GM21360 (cell line): ENCODE results near the gene ZKSCAN3.
"Not testable (repeated sequence)": the region's sequence is repeated elsewhere in the genome, so short reads cannot be mapped to it uniquely, and the experiment has no call there.

Source experiments
- ATAC-seq: cut with Tn5 transposase; IDR thresholded peaks from one replicate; pipeline ENCODE4 v1.9.1; 2021; ENCODE audit warnings: mild to moderate bottlenecking, moderate library complexity; ENCODE audit not compliant: unreplicated experiment

Gene ZKSCAN3

DNA sequence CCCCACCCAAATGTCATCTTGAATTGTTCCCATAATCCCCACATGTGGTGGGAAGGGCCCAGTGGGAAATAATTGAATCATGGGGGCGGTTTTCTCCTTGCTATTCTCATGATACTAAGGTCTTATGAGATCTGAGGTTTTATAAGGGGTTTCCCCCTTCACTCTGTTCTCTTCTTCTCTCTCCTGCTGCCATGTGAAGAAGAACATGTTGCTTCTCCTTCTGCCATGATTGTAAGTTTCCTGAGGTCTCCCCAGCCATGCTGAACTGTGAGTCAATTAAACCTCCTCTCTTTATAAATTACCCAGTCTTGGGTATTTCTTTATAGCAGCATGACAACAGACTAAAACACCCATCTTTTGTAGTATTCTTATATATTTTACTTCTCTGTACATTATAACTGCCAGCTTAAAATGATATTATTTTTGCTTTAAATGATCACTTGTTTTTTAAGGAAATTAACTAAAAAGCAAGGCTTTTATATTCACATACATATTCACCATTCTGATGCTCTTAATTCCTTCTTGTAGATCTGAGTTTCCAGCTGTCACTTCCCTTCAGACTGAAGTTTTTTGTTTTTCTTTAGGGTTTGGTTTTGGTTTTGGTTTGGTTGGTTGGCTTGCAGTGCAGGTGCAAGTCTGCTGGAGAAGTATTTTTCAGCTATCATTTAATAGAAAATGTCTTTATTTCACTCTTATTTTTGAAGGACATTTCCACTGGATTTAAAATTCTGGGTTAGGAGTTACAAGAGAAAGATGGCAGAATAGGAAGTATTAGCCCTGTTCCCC lies 9.2 kb upstream of the ZKSCAN3 start:
- ATAC-seq, result no peak

DNA sequence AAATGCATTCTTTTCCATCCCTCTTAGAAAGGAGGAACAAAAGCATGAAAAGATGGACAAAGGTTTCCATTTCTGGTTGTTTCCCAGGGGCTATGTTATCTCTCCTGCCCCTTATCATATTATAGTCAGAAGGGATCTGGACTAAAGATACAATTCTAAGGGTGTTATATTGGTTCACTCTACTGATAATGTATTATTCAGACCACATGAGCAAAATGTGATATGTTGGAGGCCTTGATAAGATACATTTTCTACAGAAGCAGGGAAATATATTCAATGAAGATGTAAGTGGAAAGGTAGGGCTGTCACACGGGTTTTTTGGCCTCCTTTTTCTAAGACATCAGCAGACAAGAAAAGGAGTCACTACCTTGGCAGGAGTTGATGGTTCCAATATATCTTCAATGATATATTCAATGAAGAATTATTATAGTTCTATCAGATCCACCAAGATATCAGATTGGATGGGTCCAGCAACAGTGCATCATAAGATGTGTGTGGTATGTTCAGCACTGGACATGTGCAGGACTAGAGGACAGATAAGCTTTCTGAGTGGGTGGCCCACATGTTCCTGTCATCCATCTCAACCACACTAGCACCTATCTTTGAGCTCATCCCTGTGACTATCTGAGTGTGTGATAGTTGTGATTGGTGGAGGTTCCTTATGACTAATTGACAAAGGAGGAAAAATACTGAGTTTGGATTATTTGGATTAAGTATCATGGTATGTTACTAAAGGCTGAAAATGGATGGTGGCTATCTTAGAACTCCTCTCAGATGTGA lies 5.7 kb upstream of the ZKSCAN3 start:
- ATAC-seq, result no peak

DNA sequence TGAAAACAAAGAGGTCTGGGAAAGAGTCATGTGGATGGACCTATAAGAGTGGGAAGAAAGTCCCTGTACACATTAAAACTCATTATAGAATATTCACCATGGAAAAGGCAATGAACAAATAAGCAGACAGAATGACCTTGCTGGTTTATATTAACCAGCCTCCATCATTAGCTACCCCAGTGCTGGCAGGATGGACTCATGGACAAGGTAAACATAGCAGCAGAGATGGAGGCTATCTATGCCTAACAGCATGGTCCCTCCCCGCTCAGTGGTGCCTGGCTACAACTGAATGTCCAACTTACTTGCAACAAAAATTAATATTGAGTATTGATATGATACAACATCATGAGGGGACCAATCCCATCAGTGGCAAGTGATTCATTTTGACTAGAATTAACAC lies 4.5 kb upstream of the ZKSCAN3 start:
- ATAC-seq, result no peak

DNA sequence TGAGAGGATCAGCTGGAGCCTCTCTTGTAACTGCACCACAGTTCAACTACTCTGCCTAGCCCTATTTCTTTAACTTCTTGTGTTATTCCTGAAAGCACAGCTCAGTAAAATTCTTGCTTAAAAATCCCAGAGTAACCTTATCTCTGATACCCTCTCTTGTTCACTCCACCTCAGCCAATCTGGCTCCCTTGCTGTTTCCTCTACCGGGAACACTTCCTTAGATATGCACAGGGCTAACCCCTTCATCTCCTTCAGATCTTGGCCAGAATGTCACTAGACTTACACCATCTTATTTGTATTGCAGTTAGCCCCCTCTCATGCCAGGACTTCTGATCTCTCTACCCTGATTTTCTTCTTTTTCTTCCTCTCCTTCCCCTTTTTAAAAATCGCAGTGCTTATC lies 2.6 kb upstream of the ZKSCAN3 start:
- ATAC-seq, result no peak

DNA sequence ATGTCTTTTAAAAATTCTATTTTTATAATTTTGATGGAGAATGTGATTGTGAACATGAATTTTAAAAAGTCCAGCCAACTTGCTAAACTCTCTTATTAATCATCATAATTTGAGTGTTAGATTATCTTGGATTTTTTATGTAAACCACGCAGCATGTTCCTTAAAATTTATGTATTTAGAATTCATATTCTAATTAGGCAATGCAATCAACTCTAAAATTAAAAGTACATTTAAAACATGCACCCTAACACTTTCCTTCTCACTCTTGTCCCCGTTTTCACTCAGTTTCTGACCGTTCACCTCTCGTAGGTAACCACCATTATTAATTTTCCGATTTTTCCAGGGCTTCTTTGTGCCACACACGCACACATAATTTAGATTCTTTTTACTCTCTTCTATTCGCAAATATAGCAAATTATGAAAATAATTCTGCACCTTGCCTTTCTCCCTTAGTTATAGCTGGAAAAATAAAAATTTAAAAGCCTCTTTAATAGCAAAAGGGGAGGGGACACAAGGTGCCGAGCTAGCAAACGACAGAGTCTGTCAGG lies 329 bp upstream of the ZKSCAN3 start:
- ATAC-seq, result no peak

DNA sequence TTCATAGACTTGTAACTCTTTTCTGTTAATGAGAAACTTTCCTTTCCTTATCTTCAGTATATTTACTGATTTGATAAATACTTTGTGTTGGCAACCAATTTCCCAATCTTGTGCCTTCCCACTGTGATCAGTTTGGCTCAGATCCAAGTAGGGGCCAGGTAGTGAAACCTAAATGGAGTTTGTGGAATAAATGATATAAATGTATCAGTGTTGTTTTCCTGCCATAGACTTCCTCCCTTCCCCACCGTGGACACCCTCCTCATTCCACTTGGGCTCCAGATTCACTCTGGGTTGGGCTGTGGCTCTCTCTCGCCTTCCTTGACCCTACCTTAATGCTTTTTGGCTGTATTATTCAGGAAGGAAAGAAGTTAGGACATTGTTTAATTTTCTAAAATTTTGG lies 1.3 kb downstream of the ZKSCAN3 start:
- ATAC-seq, result no peak

DNA sequence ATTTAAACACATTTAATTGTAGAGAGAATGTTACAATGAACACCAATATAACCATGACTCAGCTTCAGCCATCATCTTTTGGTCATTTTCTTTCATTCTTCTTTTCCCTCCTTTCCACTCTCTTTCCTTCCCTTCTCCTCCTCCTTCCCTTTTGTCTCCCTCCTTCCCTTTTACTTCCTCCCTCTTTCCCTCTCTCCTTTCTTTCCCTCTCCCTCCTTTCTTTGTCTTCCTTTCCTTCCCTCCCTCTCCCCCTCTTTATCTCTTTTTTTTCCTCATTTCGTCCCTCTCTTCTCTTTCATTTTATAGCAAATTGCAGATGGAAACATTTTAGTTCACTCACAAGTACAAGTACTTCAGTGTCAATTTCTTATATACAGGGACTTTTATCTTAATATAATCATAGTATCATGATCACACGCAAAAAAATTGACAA lies 1.8 kb downstream of the ZKSCAN3 start:
- ATAC-seq, result no peak

DNA sequence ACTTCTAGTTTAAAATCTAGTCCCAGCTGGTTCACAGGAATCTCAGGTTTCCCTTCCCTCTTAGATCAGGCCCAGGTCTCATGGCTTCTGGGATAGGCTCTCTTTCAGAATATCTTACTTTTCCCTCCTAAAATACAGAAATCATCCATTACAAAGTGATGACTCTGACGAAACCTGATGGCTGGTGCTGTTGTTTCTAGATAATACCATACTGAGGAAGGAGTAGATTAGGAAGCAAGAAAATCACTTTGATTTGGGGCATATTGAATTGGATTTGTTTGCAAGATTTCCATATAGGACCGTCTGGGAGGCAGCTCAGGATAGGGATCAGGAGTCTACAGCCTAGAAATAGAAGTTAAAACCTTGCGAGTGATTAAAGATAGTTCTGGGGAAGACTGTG lies 3.6 kb downstream of the ZKSCAN3 start:
- ATAC-seq, result no peak

DNA sequence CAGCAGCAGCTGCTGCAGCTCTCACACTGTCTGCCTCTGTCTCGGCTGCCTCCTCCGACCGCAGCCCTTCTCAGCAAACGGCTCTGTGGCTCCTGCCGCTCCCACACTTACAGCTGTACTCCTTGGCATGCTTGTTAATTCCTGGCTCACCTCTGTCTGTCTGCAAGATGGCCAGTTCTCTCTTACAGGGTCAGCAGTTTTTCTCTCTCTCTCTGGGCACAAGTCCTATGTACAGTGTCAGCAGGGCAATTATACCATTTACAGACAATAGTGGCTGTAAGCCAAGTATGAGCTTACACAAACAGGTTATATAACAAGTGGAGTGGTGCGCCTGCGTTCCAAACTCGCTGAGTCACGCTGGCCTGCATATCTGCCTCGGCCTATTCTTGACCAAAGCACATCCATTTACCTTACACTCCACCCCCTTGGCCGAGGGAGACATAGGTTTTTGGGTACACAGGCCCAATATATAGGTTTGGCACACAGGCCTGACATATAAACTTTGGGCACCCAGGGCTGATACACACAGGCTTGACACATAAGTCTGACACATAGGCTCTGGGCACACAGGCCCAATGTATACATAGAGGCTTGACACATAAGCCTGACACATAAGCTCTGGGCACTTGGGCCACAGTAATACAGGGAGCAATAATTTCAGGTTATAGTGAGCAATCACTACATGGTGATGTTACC lies 4.4 kb downstream of the ZKSCAN3 start:
- no peak for ATAC-seq

DNA sequence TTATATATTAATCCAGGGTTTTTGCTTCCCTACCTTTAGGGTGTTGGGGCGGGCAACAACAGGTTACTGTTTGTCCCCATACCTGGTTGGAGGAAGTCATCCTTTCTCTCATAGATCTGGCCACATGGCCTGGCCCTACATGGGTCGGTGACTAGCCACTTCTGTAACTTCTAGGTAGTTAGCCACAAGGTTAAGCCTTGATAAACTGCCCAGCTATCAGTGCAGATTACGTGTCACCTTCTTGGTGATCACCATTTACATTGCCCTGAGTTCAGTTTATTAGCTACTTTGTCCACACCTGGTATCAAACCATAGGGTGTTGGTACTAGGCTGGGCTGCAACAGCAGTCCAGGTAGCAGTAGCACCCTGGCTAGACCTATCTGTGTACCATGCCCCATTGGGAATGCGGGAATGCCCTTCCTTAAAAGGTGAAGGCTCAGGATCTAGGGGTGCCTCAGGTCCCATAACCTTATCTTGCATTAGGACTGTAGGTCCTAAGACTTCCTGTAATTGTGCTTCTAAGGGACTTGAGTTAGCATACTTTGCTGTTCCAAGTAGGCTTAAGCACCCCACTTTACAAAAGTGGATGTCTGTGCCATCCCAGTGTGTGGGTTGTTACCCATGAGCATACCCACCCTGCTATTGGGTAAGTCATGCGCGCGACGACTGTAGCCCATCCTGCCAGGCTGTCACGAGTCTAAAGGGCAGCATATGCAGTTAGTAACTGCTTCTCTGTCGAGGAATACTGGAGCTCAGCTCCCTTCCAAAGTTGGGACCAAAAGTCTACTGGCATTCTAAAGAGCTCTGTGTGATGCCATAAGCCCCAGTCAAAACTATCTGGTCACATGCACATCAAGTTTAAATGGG lies 5.2 kb downstream of the ZKSCAN3 start:
- ATAC-seq, result no peak

DNA sequence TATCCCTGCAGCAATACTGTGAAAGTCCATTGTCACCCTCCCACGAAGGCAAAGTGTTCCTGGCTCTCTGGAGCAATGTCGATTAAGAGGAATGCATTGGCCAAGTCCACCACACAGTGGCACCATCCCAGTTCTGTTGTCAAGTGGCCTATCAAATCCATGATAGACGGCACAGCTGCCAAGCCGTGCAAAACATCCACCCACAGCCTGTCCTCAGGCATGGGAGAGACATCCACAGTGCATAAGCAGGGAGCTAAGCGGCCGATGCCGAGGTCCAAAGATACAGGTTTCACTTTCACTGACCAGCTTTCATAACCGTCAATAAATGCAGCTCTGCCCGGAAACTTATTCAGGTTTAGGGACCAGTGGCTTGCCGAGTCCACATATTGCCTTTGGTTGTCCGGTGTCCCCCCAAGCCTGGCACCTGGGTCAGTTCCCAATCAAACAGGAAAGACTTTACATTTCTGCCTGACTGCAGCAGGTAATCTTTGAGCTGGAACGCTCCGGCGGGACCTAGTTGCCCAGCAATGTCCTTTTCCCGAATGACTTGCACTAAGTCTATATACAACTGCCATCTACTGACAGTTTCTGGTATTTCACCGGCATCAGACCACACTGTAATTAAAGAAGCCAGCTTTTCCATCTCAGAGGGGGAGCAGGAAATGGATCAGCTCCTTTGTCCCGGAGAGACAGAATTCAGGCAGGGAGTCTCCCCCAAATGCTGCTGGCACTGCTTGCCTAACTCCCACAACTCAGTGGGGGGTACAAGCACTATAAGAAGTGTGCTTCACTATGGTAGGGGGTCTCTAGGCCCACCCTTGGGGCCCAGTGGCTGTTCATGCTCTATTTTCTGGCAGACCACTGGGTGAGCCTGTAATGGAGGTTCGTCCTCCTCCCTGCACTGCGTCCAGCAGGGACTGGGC lies 6.3 kb downstream of the ZKSCAN3 start:
- ATAC-seq, result peak; percentile 69

DNA sequence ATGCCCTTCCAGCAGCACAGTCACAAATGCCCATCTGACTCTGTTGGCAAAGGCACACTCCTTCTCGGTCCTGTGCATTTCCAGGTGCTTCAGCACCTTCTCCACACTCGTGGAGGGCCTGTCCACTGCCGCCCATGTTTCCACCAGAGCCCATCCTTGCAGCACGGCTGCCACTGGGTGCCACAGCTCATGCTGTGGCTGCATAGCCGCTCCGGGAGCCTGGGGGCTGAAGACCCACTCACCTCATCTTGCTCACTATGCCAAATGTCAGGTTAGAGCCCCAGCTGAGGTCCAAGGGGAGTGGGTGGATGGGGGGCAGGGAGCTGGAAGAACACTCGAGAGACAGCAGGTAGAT lies 6.9 kb downstream of the ZKSCAN3 start:
- ATAC-seq, result no peak

DNA sequence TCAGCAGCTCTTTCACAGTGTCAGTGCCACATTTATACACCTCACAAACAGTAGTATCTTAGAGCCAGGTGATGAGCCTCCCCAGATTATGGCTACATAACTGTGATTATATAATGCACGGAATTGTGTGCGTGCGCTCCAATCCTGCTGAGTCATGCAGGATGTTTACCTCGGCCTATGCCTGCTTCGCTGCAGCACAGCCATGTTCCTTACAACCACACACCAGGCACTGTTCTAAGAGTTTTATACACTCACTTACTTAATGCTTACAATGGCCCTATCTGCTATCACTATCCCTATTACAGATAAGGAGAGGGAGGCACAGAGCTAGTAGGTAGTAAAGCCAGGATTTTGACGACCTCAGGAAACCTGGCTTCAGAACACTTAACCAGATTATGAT lies 7.3 kb downstream of the ZKSCAN3 start:
- ATAC-seq, result no peak

DNA sequence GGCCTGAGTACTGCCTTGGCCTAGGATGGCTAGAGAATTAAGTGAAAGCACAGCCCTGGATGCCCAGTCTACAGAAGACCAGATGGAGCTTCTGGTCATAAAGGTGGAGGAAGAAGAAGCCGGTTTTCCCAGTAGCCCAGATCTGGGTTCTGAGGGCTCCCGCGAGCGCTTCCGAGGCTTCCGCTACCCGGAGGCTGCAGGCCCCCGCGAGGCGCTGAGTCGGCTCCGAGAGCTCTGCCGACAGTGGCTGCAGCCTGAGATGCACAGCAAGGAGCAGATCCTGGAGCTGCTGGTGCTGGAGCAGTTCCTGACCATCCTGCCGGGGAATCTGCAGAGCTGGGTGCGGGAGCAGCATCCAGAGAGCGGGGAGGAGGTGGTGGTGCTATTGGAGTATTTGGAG lies 9.8 kb downstream of the ZKSCAN3 start:
- ATAC-seq, result not testable (repeated sequence)

DNA sequence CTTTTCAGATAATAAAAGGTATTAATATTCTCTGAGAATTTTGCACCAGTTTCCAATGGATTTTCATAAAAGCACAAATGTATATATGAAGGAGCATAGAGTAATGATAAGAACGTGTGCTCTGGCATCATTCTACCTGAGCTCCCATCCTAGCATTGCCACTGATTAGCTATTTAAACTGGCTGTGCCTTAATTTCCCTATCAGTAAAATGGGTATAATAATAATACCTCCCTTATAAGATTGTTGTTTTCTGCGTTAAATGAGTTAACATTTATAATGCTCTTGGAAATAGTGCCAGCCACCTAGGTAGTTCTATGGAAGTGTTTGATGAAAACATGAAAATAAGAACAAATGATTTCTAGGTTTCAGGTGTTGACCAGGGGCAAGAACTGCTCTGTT lies 11.2 kb downstream of the ZKSCAN3 start:
- no peak for ATAC-seq

DNA sequence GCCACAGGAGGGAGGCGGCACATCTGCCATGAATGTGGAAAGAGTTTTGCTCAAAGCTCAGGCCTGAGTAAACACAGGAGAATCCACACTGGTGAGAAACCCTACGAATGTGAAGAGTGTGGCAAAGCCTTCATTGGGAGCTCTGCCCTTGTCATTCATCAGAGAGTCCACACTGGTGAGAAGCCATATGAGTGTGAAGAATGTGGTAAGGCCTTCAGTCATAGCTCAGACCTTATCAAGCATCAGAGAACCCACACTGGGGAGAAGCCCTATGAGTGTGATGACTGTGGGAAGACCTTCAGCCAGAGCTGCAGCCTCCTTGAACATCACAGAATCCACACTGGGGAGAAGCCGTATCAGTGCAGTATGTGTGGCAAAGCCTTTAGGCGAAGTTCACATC lies 15.8 kb downstream of the ZKSCAN3 start:
- not testable (repeated sequence) for ATAC-seq

DNA sequence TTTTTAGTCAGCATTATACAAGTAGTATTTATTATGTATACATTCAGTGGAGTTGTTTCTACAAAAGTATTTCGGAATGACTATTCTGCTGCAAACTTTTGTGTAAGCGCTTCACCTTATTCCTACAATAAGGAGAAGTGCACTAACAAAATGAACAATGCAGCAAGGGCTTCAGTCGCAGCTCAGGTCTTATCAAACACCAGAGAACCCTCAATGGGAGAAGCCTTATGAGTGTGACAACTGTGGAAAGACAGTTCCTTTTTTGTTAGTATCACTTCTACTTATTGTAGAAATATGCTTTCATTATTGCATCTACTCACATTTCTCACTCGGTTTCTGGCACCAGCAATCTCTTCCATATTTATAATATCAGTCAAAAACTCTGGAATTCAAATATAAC lies 18.8 kb downstream of the ZKSCAN3 start:
- no peak for ATAC-seq

DNA sequence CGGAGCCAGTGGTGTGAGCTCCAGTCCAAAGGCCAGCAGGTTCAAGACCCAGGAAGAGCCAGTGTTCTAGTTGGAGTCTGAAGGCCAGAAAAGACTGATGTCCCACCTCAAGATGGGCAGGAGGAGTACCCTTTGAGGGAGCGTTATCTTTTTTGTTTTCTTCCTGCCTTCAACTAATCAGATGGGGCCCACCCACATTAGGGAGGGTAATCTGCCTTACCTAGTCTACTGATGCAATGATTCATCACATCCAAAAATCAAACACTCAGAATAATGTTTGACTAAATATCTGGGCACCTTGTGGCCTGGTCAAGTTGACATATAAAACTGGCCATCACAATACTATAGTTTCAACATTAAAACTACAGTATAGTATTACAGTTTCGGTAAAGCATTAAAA lies 19.7 kb downstream of the ZKSCAN3 start:
- ATAC-seq, result no peak

DNA sequence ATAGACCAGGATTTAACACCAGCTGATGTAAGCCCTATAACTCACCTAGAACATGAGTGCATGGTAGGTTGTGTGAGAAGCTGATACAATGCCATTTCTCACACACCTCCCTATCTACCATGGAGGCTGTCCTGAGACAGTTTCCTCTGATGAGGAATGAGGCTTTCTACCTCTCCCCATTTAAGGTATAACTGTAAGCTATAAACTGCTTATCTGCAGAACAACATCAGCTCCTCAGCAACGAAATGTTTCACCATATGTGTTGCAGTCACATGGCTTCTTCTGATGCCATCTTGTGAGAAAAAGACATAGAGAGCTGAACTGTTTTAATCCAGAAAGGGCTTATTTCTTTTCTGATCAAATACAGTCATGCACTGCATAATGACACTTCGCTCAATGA lies 20.7 kb downstream of the ZKSCAN3 start:
- no peak for ATAC-seq

DNA sequence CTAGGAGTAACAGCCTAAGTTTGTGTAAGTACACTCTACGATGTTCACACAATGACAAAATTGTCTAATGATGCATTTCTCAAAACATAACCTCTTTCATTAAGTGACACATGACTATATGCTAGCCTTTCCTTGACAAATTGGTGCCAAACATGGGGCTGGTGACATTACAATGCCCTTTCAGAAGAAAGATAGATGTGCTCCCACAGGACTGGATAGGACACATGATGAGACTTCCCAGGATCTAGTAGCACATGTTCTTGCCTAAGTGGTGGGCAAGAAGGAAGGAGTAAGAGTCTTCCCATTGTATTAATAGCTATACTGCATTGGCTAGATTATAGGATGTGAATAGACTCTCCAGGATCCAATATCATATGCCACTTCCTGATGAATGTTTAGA lies 21.5 kb downstream of the ZKSCAN3 start:
- no peak for ATAC-seq
